Glutamatergic neuron (in vitro differentiated cells): ENCODE measurements around the gene MYPN. TPM values are rescaled to one million over a fixed set of nuclear protein-coding genes. Genes with fewer than 3 reads are reported as not detected.
"Not testable (repeated sequence)": the region's sequence is repeated elsewhere in the genome, so short reads cannot be mapped to it uniquely, and the experiment has no call there.

Experiments used
- DNase-seq: peaks from one replicate; pipeline ENCODE4 v3.0.0; 2022
- H3K27ac Mint-ChIP-seq: one replicate; pipeline ENCODE4 v1.8.0; 2020; ENCODE audit warnings: mild to moderate bottlenecking, mixed read lengths, inconsistent platforms; ENCODE audit not compliant: unreplicated experiment
- H3K27me3 Mint-ChIP-seq: one replicate; pipeline ENCODE4 v1.8.0; 2020; ENCODE audit warnings: mild to moderate bottlenecking, moderate library complexity, mixed read lengths, inconsistent platforms; ENCODE audit not compliant: unreplicated experiment
- H3K36me3 Mint-ChIP-seq: one replicate; pipeline ENCODE4 v1.8.0; 2020; ENCODE audit warnings: mild to moderate bottlenecking, mixed read lengths, inconsistent platforms; ENCODE audit not compliant: unreplicated experiment
- H3K4me1 Mint-ChIP-seq: one replicate; pipeline ENCODE4 v1.8.0; 2020; ENCODE audit warnings: mild to moderate bottlenecking, low read depth, mixed read lengths, inconsistent platforms; ENCODE audit not compliant: unreplicated experiment
- H3K4me3 Mint-ChIP-seq: one replicate; pipeline ENCODE4 v1.8.0; 2020; ENCODE audit warnings: mild to moderate bottlenecking, mixed read lengths, inconsistent platforms; ENCODE audit not compliant: unreplicated experiment
- H3K9me3 Mint-ChIP-seq: one replicate; pipeline ENCODE4 v1.8.0; 2020; ENCODE audit warnings: mild to moderate bottlenecking, moderate library complexity, mixed read lengths, inconsistent platforms; ENCODE audit not compliant: unreplicated experiment
- total RNA-seq: library from RNA; stranded (reverse); fragmentation: NEBNext Ultra II Directional; extraction: Animal tissue kit (Norgen Biotek cat#: 25700); gene quantifications from one replicate; pipeline ENCODE4 v1.2.1, GENCODE V29; 2021; ENCODE audit not compliant: unreplicated experiment
- TF ChIP-seq, protein P1 (sequence below): fragments of 200-600 bp; sonication (generic); IDR thresholded peaks from one replicate; pipeline ENCODE4 v1.5.0; 2021; ENCODE audit not compliant: partially characterized antibody, unreplicated experiment

MYPN gene
- total RNA-seq, 1 donor from 2014 or later: not detected

DNA sequence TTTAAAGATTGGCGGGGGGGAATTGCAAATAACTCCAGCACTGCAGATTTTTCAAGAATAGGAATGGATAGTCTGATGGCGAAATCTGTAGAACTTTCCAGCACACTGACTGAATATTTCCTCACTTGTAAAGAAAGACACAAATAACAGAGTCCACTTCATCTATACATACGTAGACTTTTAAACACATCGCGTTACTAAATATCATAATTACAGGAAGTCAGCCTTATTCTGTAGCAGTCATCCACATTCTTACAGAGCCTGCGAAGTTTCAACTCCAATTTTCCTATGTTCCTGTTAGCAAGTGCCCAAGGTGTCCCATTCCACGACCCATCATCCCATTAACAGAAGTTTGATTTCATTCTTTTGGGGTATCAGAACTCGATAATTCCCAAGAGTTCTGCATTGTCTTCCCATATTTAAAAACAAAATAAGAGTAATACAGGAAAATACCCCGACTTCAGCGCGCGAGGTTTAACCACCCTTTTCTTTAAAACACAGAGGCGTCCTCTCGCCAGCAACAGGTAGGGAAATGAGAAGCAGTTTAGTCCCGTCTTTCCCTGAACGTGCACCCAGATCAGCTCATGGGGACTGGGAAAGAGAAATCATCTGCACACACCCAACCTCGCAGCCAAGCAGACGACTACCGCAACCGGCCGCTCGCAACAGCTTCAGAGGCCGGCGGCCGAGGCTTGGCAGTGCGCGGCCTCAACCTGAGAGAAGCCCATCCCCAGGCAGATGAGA lies 35.1 kb upstream of the MYPN start:
- Mint-ChIP-seq H3K36me3 (no peaks in the 10 kb centered on the region), H3K27me3 (peaks cover 4% of the 10 kb centered on the region), H3K9me3 (peaks cover 4% of the 10 kb centered on the region), H3K27ac (peak overlapping the region; percentile 84), H3K4me1 (peaks cover 9% of the 10 kb centered on the region), H3K4me3 (peak overlapping the region; percentile 94)
- TF ChIP-seq, protein P1, sequence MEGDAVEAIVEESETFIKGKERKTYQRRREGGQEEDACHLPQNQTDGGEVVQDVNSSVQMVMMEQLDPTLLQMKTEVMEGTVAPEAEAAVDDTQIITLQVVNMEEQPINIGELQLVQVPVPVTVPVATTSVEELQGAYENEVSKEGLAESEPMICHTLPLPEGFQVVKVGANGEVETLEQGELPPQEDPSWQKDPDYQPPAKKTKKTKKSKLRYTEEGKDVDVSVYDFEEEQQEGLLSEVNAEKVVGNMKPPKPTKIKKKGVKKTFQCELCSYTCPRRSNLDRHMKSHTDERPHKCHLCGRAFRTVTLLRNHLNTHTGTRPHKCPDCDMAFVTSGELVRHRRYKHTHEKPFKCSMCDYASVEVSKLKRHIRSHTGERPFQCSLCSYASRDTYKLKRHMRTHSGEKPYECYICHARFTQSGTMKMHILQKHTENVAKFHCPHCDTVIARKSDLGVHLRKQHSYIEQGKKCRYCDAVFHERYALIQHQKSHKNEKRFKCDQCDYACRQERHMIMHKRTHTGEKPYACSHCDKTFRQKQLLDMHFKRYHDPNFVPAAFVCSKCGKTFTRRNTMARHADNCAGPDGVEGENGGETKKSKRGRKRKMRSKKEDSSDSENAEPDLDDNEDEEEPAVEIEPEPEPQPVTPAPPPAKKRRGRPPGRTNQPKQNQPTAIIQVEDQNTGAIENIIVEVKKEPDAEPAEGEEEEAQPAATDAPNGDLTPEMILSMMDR: no peak
- no peak for DNase-seq

GRCh38 chr10:68074775-68075549 lies 34.3 kb upstream of the MYPN start, which contains the start of gene HERC4:
Gene HERC4 (minus strand): TSS chr10:68075283. CDS start chr10:68073108, 2,175 bp downstream.
- TF ChIP-seq, protein P1: no peak
- DNase-seq: peak; percentile 93
- Mint-ChIP-seq H3K4me3 (peak within 1 kb of the TSS; percentile 94), H3K36me3 (no peaks in the 10 kb centered on the region), H3K9me3 (peaks cover 4% of the 10 kb centered on the region), H3K27ac (peak within 1 kb of the TSS; percentile 84), H3K27me3 (peaks cover 4% of the 10 kb centered on the region), H3K4me1 (peaks cover 9% of the 10 kb centered on the region)

- Mint-ChIP-seq H3K9me3 (peaks cover 4% of the 10 kb centered on the region), H3K27ac (no peak overlapping the region), H3K36me3 (no peaks in the 10 kb centered on the region), H3K27me3 (peaks cover 4% of the 10 kb centered on the region), H3K4me1 (peaks cover 9% of the 10 kb centered on the region), H3K4me3 (peak overlapping the region; percentile 59)
- DNase-seq: no peak
- TF ChIP-seq, protein P1: no peak
Observed at GRCh38 chr10:68075550-68076004, 33.7 kb upstream of the MYPN start.

DNA sequence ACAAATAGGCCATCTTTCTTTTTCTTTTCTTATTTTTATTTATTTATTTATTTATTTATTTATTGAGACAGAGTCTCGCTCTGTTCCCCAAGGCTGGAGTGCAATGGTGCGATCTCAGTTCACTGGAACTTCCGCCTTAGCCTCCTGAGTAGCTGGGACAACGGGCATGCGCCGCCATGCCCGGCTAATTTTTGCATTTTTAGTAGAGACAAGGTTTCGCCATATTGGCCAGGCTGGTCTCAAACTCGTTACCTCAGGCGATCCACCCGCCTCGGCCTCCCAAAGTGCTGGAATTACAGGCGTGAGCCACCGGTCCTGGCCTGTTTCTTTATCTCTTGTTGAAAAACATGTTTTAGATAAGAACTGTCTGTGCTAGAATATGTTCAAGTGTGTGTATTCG lies 33.2 kb upstream of the MYPN start:
- not testable (repeated sequence) for H3K9me3 Mint-ChIP-seq, H3K4me3 Mint-ChIP-seq, H3K27ac Mint-ChIP-seq, DNase-seq, H3K36me3 Mint-ChIP-seq, H3K27me3 Mint-ChIP-seq, H3K4me1 Mint-ChIP-seq

DNA sequence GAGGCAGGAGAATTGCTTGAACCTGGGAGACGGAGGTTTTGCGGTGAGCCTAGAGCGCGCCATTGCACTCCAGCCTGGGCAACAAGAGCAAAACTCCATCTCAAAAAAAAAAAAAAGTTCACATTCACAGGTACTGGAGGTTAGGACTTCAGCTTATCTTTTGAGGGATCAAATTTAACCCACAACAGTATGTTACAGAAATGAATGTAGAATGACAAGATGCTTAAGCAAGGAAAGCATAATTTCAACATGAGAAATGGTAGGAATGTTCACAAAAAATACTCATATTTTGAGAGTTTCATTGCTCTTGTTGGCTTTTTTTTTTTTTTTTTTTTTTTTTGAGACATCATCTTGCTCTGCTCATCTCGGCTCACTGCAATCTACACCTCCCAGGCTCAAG lies 32.3 kb upstream of the MYPN start:
- no peak overlapping the region for H3K27ac Mint-ChIP-seq
- H3K4me1 Mint-ChIP-seq: peaks cover 9% of the 10 kb centered on the region
- H3K36me3 Mint-ChIP-seq: no peaks in the 10 kb centered on the region
- peaks cover 4% of the 10 kb centered on the region for H3K27me3 Mint-ChIP-seq
- H3K9me3 Mint-ChIP-seq: peaks cover 4% of the 10 kb centered on the region
- no peak for DNase-seq
- no peak overlapping the region for H3K4me3 Mint-ChIP-seq
- TF ChIP-seq, protein P1: no peak
